Measurements from ENCODE around the gene CASP2. TPM values are rescaled to one million over a fixed set of nuclear protein-coding genes. Genes with fewer than 3 reads are reported as not detected.
A peak's percentile ranks its signal among the peaks of the same experiment; 100 is the strongest.

CASP2 gene
- total RNA-seq: 20.6 and 28.8 TPM in 2 replicates

- peak; percentile 91 for DNase-seq (ENCODE audit: low read depth, low spot score)
These were observed at the start of gene CASP2 for GRCh38 chr7:143287935-143288826. CASP2 (plus strand) TSS chr7:143288351; CDS start chr7:143288456, 105 bp downstream.

GRCh38 chr7:143239813-143240212 is 48.3 kb upstream of the CASP2 start:
- no peak for DNase-seq (ENCODE audit: low read depth, low spot score)

GRCh38 chr7:143240291-143241168 is 47.6 kb upstream of the CASP2 start:
- peak; percentile 51 for DNase-seq (ENCODE audit: low read depth, low spot score)

GRCh38 chr7:143242306-143242705 is 45.8 kb upstream of the CASP2 start:
- no peak for DNase-seq (ENCODE audit: low read depth, low spot score)

GRCh38 chr7:143243111-143243510 is 45.0 kb upstream of the CASP2 start:
- no peak for DNase-seq (ENCODE audit: low read depth, low spot score)

- no peak for DNase-seq (ENCODE audit: low read depth, low spot score)
These were observed 44.5 kb upstream of the CASP2 start for GRCh38 chr7:143243614-143244013.

- DNase-seq (ENCODE audit: low read depth, low spot score): no peak
These were observed 43.8 kb upstream of the CASP2 start for GRCh38 chr7:143244321-143244720.

- no peak for DNase-seq (ENCODE audit: low read depth, low spot score)
These were observed 43.0 kb upstream of the CASP2 start for GRCh38 chr7:143245123-143245522.

GRCh38 chr7:143247372-143247771 is 40.8 kb upstream of the CASP2 start:
- no peak for DNase-seq (ENCODE audit: low read depth, low spot score)

GRCh38 chr7:143248761-143249354 is 39.3 kb upstream of the CASP2 start:
- no peak for DNase-seq (ENCODE audit: low read depth, low spot score)

GRCh38 chr7:143250199-143250598 is 38.0 kb upstream of the CASP2 start:
- DNase-seq (ENCODE audit: low read depth, low spot score): no peak

GRCh38 chr7:143250822-143251221 is 37.3 kb upstream of the CASP2 start:
- no peak for DNase-seq (ENCODE audit: low read depth, low spot score)

- no peak for DNase-seq (ENCODE audit: low read depth, low spot score)
These were observed 36.1 kb upstream of the CASP2 start for GRCh38 chr7:143252006-143252405.

- no peak for DNase-seq (ENCODE audit: low read depth, low spot score)
These were observed 32.6 kb upstream of the CASP2 start for GRCh38 chr7:143255564-143255963.

- no peak for DNase-seq (ENCODE audit: low read depth, low spot score)
These were observed 31.8 kb upstream of the CASP2 start for GRCh38 chr7:143256325-143256724.

- no peak for DNase-seq (ENCODE audit: low read depth, low spot score)
These were observed 31.2 kb upstream of the CASP2 start for GRCh38 chr7:143256932-143257331.

- no peak for DNase-seq (ENCODE audit: low read depth, low spot score)
These were observed 30.6 kb upstream of the CASP2 start for GRCh38 chr7:143257501-143257900.

- no peak for DNase-seq (ENCODE audit: low read depth, low spot score)
These were observed 29.3 kb upstream of the CASP2 start for GRCh38 chr7:143258831-143259230.

GRCh38 chr7:143259765-143260164 is 28.4 kb upstream of the CASP2 start:
- no peak for DNase-seq (ENCODE audit: low read depth, low spot score)

GRCh38 chr7:143261901-143262300 is 26.2 kb upstream of the CASP2 start:
- DNase-seq (ENCODE audit: low read depth, low spot score): no peak

GRCh38 chr7:143263266-143264195 is 24.6 kb upstream of the CASP2 start, which contains the start of gene GSTK1:
GSTK1 (plus strand) TSS chr7:143263441; CDS start chr7:143263514, 73 bp downstream.
- no peak for DNase-seq (ENCODE audit: low read depth, low spot score)
